Endothelial cell of umbilical vein (primary cell): ENCODE results near the gene IFITM10. TPM values are rescaled to one million over a fixed set of nuclear protein-coding genes. Genes with fewer than 3 reads are reported as not detected.

Source experiments
- BruUV-seq: library from RNA; stranded (reverse); fragments of 400-500 nt; replicated peaks from 2 replicates; lab custom pipeline; 2021; lab: Mats Ljungman, UMichigan
- CTCF ChIA-PET: fragments of 300-600, 350-600 bp; sonication (Branson Sonifier 250); formaldehyde crosslinking; loops from one replicate; lab custom pipeline; 2021; ENCODE audit warnings: antibody characterized with exemption, inconsistent platforms; lab: Charles Lee
- POLR2A ChIA-PET: fragments of 300-600, 350-600 bp; sonication (Branson Sonifier 250); formaldehyde crosslinking; loops from one replicate; lab custom pipeline; 2021; ENCODE audit warnings: antibody characterized with exemption, inconsistent platforms; lab: Charles Lee
- DNase-seq: peaks from one replicate; pipeline ENCODE4 v3.0.0-alpha.2; 2011; ENCODE audit warnings: low read depth, low spot score
- FAIRE-seq: peaks from 2 replicates; lab custom pipeline; 2011; peaks lifted over from hg19 to GRCh38; lab: Jason Lieb, UNC
- H2AFZ ChIP-seq: 2 replicates; pipeline ENCODE4 v1.6.0; 2012; ENCODE audit warnings: low read depth, low read length, control low read depth, inconsistent platforms
- H3K27ac ChIP-seq: 2 replicates; pipeline ENCODE4 v1.5.1; 2011; ENCODE audit warnings: low read depth, mild to moderate bottlenecking, control low read depth, low read length, moderate library complexity; ENCODE audit not compliant: insufficient read depth
- H3K27me3 ChIP-seq, 2 experiments: 2 replicates each; pipeline versions ENCODE4 v1.6.0 to v1.6.1; 2011; ENCODE audit warnings: low read length in 2 of 2, mixed read lengths in 1 of 2; ENCODE audit not compliant: control insufficient read depth in 2 of 2, insufficient read depth in 2 of 2
- H3K36me3 ChIP-seq, 2 experiments: 2 replicates in 1 of 2; 3 replicates in 1 of 2; pipeline ENCODE4 v1.5.1; 2011; ENCODE audit warnings: low read length in 2 of 2, mild to moderate bottlenecking in 1 of 2, moderate library complexity in 1 of 2; ENCODE audit not compliant: control insufficient read depth in 2 of 2, insufficient read depth in 2 of 2; ENCODE audit errors: extremely low read depth in 1 of 2
- H3K4me1 ChIP-seq: 3 replicates; pipeline ENCODE4 v1.5.1; 2011; ENCODE audit warnings: mild to moderate bottlenecking, low read length; ENCODE audit not compliant: control insufficient read depth, insufficient read depth; ENCODE audit errors: extremely low read depth
- H3K4me2 ChIP-seq: 2 replicates; pipeline ENCODE4 v1.6.1; 2011; ENCODE audit warnings: low read length, control low read depth, mixed read lengths; ENCODE audit not compliant: insufficient read depth
- H3K4me3 ChIP-seq, 3 experiments: fragments of 200-600 bp in 1 of 3; sonication (generic), shearing (Covaris generic) in 1 of 3; replicated peaks in 1 of 3; 2 replicates each; pipeline ENCODE4 v1.5.1; 2011 to 2016; ENCODE audit warnings: control low read depth in 3 of 3, low read length in 3 of 3, mild to moderate bottlenecking in 2 of 3, inconsistent platforms in 1 of 3, low read depth in 1 of 3, moderate library complexity in 1 of 3; ENCODE audit not compliant: insufficient read depth in 1 of 3
- H3K79me2 ChIP-seq: 2 replicates; pipeline ENCODE4 v1.6.0; 2012; ENCODE audit warnings: low read length, inconsistent platforms; ENCODE audit not compliant: control insufficient read depth, insufficient read depth
- H3K9ac ChIP-seq: replicated peaks from 2 replicates; pipeline ENCODE3; 2011; ENCODE audit warnings: low read length, control low read depth; ENCODE audit not compliant: insufficient read depth; ENCODE audit errors: extremely low read depth
- H3K9me1 ChIP-seq: replicated peaks from 3 replicates; pipeline ENCODE4 v1.6.0; 2011; ENCODE audit warnings: mild to moderate bottlenecking, low read length; ENCODE audit not compliant: control insufficient read depth, insufficient read depth; ENCODE audit errors: extremely low read depth
- H3K9me3 ChIP-seq: replicated peaks from 2 replicates; pipeline ENCODE4 v1.5.1; 2012; ENCODE audit warnings: low read length, inconsistent platforms; ENCODE audit not compliant: control insufficient read depth, insufficient read depth
- H4K20me1 ChIP-seq: replicated peaks from 2 replicates; pipeline ENCODE3; 2011; ENCODE audit warnings: mild to moderate bottlenecking, low read length; ENCODE audit not compliant: control insufficient read depth, insufficient read depth; ENCODE audit errors: extremely low read depth
- EZH2 ChIP-seq: IDR thresholded peaks from 2 replicates; pipeline ENCODE4 v1.6.1; 2012; ENCODE audit warnings: borderline replicate concordance, low read depth, mild to moderate bottlenecking, moderate library complexity, low read length, inconsistent platforms; ENCODE audit not compliant: severe bottlenecking
- FOS ChIP-seq: IDR thresholded peaks from 2 replicates; pipeline ENCODE4 v1.6.1; 2011; ENCODE audit warnings: mild to moderate bottlenecking, low read length, moderate library complexity, borderline replicate concordance; ENCODE audit not compliant: insufficient read depth
- GATA2 ChIP-seq: IDR thresholded peaks from 2 replicates; pipeline ENCODE4 v1.7.0; 2011; ENCODE audit warnings: low read depth, mild to moderate bottlenecking, moderate library complexity, mixed read lengths, low read length; ENCODE audit not compliant: insufficient read length, insufficient read depth
- JUN ChIP-seq: IDR thresholded peaks from 2 replicates; pipeline ENCODE4 v1.6.1; 2011; ENCODE audit warnings: borderline replicate concordance, low read depth; ENCODE audit not compliant: insufficient read length, insufficient read depth
- MAX ChIP-seq: IDR thresholded peaks from 2 replicates; pipeline ENCODE4 v1.6.1; 2011; ENCODE audit not compliant: insufficient read depth, insufficient read length
- MYC ChIP-seq: IDR thresholded peaks from one replicate; pipeline ENCODE4 v1.6.1; 2011; ENCODE audit warnings: mild to moderate bottlenecking, low read depth, low read length
- POLR2A ChIP-seq: IDR thresholded peaks from 2 replicates; pipeline ENCODE4 v1.6.1; 2012; ENCODE audit warnings: low read depth, mild to moderate bottlenecking, control low read depth, low read length
- POLR2AphosphoS5 ChIP-seq: IDR thresholded peaks from 2 replicates; pipeline ENCODE4 v1.6.1; 2012; ENCODE audit warnings: low read depth, mild to moderate bottlenecking, control low read depth, low read length, moderate library complexity; ENCODE audit not compliant: insufficient read depth
- dilution Hi-C: fragments of 300-500 bp; cut with MboI; formaldehyde crosslinking; loops from one replicate; pipeline ENCODE4 v1.15.0; 2019; ENCODE audit warnings: low sequenced_read_pairs; ENCODE audit not compliant: extremely low pct_ligation_motif_present
- intact Hi-C: fragments of 100-400 bp; cut with micrococcal nuclease; formaldehyde crosslinking; loops from one replicate; pipeline ENCODE4 v1.10.0; 2022
- polyA plus RNA-seq, 4 experiments: library from polyadenylated mRNA; depleted of rRNA in 3 of 4; stranded (reverse) in 3 of 4; unstranded in 1 of 4; fragments of >200 nt; gene quantifications; 2 replicates each; pipeline versions ENCODE4 v1.2.1 to v1.2.3, GENCODE V29; 2011 to 2012; ENCODE audit warnings: missing spikeins in 1 of 4
- total RNA-seq: library from RNA; stranded (reverse); gene quantifications from 2 replicates; pipeline ENCODE4 v1.2.3, GENCODE V29; 2021
- TF ChIP-seq, protein P1 (sequence below), 2 donors: IDR thresholded peaks; 1 replicate in 1 of 2; 2 replicates in 1 of 2; pipeline ENCODE4 v1.5.1; 2011; ENCODE audit warnings: low read length in 2 of 2, mild to moderate bottlenecking in 2 of 2, moderate library complexity in 2 of 2, control low read depth in 1 of 2, inconsistent platforms in 1 of 2, low read depth in 1 of 2; ENCODE audit not compliant: insufficient read depth in 1 of 2; ENCODE audit errors: extremely low read depth in 1 of 2

The IFITM10 gene
- total and polyA plus RNA-seq, 2 donors (not counting 3 experiments of a cell fraction or from before 2014, with no cell fraction given) = 0.04 to 0.66 TPM

DNA sequence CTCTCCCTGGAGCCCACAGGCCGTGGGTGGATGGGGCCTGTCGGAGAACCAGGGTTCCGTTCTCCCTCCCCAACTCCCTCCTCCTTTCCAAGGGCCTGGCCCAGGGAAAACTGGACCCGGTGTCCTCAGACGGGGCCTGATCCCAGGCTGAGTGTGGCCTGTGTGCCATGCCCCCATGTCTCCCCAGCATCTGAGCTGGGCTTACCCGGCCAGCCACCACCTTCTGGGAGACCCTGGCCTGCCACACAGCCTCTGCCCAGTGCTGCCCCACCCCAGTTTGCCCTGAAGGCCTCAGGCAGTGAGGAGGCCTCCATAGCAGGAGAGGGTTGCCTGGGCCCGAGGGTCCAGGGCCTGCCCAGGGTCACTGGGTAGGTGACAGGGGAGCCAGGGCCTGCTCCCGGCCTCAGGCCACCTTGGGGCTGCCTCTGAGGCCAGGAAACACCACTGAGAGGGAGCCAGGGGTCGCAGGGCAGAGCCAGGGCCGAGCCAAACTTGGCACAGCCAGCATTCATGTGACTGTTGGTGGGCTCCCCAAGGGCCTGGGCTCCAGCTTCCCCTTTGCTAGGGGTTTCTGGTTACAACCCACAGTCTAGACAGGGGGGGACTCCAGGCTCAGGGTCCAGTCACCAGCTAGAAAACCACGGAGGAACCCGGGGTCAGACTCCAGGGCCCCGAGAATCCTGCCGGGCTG is 590 bp upstream of the IFITM10 start:
- Histone ChIP-seq H2AFZ (no peak overlapping the region), H3K79me2 (no peaks in the 10 kb centered on the region), H3K9me3 (no peaks in the 10 kb centered on the region), H3K36me3 (peaks cover 0 to 9% of the 10 kb centered on the region in 2 experiments), H3K27ac (no peak overlapping the region), H3K27me3 (peaks cover 15 to 16% of the 10 kb centered on the region in 2 experiments), H3K4me2 (no peak overlapping the region), H3K9ac (no peak overlapping the region), H4K20me1 (no peaks in the 10 kb centered on the region), H3K9me1 (no peaks in the 10 kb centered on the region), H3K4me3 (no peak overlapping the region), H3K4me1 (no peaks in the 10 kb centered on the region)
- TF ChIP-seq POLR2A = no peak
- no peak for TF ChIP-seq FOS
- no peak for TF ChIP-seq EZH2
- TF ChIP-seq POLR2AphosphoS5 = no peak
- no peak for TF ChIP-seq JUN
- TF ChIP-seq MAX = no peak
- TF ChIP-seq GATA2 = no peak
- TF ChIP-seq MYC = no peak
- TF ChIP-seq, protein P1, sequence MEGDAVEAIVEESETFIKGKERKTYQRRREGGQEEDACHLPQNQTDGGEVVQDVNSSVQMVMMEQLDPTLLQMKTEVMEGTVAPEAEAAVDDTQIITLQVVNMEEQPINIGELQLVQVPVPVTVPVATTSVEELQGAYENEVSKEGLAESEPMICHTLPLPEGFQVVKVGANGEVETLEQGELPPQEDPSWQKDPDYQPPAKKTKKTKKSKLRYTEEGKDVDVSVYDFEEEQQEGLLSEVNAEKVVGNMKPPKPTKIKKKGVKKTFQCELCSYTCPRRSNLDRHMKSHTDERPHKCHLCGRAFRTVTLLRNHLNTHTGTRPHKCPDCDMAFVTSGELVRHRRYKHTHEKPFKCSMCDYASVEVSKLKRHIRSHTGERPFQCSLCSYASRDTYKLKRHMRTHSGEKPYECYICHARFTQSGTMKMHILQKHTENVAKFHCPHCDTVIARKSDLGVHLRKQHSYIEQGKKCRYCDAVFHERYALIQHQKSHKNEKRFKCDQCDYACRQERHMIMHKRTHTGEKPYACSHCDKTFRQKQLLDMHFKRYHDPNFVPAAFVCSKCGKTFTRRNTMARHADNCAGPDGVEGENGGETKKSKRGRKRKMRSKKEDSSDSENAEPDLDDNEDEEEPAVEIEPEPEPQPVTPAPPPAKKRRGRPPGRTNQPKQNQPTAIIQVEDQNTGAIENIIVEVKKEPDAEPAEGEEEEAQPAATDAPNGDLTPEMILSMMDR (IDR thresholded peaks at IDR 0.05; ENCODE audit: extremely low read depth in 1 of 2, insufficient read depth in 1 of 2, low read depth in 1 of 2, low read length in 2 of 2) = no peak
- CTCF ChIA-PET = interaction anchor here (1.6 kb wide), 1 partner anchor 30 kb away, joined by 3 read pairs; no protein-coding TSS in a partner anchor
- no peak for FAIRE-seq
- BruUV-seq = no TSS peak
- POLR2A ChIA-PET = no interaction called here
- no peak for DNase-seq
- intact Hi-C loops (no loop called here), dilution Hi-C loops (no loop called here)
